GM23338 (cell line): ENCODE results near the gene BANF1.

Experiments
- EZH2 ChIP-seq: fragments of 200-600 bp; sonication (generic); IDR thresholded peaks from one replicate; pipeline ENCODE4 v1.8.0; 2017; ENCODE audit warnings: antibody characterized with exemption, mild to moderate bottlenecking, low read depth; ENCODE audit not compliant: unreplicated experiment
- JUNB ChIP-seq: IDR thresholded peaks from one replicate; pipeline ENCODE4 v1.6.1; 2016; ENCODE audit warnings: antibody characterized with exemption; ENCODE audit not compliant: unreplicated experiment
- TF ChIP-seq, protein P1 (sequence below), 2 experiments: fragments of 200-600 bp in 1 of 2; sonication (generic) in 1 of 2; conservative IDR thresholded peaks; 2 replicates each; pipeline versions ENCODE4 v1.5.1 to v1.6.1; 2016 to 2017; ENCODE audit warnings: antibody characterized with exemption in 2 of 2, low read depth in 2 of 2, mild to moderate bottlenecking in 2 of 2, moderate library complexity in 1 of 2

GRCh38 chr11:66039765-66040164 lies 37.5 kb downstream of the BANF1 start:
- TF ChIP-seq, protein P1, sequence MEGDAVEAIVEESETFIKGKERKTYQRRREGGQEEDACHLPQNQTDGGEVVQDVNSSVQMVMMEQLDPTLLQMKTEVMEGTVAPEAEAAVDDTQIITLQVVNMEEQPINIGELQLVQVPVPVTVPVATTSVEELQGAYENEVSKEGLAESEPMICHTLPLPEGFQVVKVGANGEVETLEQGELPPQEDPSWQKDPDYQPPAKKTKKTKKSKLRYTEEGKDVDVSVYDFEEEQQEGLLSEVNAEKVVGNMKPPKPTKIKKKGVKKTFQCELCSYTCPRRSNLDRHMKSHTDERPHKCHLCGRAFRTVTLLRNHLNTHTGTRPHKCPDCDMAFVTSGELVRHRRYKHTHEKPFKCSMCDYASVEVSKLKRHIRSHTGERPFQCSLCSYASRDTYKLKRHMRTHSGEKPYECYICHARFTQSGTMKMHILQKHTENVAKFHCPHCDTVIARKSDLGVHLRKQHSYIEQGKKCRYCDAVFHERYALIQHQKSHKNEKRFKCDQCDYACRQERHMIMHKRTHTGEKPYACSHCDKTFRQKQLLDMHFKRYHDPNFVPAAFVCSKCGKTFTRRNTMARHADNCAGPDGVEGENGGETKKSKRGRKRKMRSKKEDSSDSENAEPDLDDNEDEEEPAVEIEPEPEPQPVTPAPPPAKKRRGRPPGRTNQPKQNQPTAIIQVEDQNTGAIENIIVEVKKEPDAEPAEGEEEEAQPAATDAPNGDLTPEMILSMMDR (conservative IDR thresholded peaks at IDR 0.05; ENCODE audit: low read depth in 2 of 2): no peak
- TF ChIP-seq JUNB (no peak), EZH2 (no peak)
